ENCODE results near the gene BMP2K.

Gene BMP2K

GRCh38 chr4:78764498-78764961, 11.6 kb upstream of the BMP2K start:
- no peak for DNase-seq (ENCODE audit: low spot score)

- DNase-seq (ENCODE audit: low spot score), result no peak
These were observed 10.6 kb upstream of the BMP2K start for GRCh38 chr4:78765432-78766006.

GRCh38 chr4:78766026-78766425, 10.1 kb upstream of the BMP2K start:
- DNase-seq (ENCODE audit: low spot score), result no peak

- DNase-seq (ENCODE audit: low spot score), result no peak
These were observed 9.5 kb upstream of the BMP2K start for GRCh38 chr4:78766650-78767049.

- no peak for DNase-seq (ENCODE audit: low spot score)
These were observed 8.8 kb upstream of the BMP2K start for GRCh38 chr4:78767350-78767749.

- no peak for DNase-seq (ENCODE audit: low spot score)
These were observed 7.5 kb upstream of the BMP2K start for GRCh38 chr4:78768452-78769180.

GRCh38 chr4:78770091-78770642, 6.0 kb upstream of the BMP2K start:
- DNase-seq (ENCODE audit: low spot score), result no peak

- no peak for DNase-seq (ENCODE audit: low spot score)
These were observed 3.5 kb upstream of the BMP2K start for GRCh38 chr4:78772526-78773091.

- DNase-seq (ENCODE audit: low spot score), result no peak
These were observed 1.7 kb upstream of the BMP2K start for GRCh38 chr4:78774417-78774816.

GRCh38 chr4:78775303-78776078, 659 bp upstream of the BMP2K start:
- DNase-seq (ENCODE audit: low spot score), result peak; percentile 94

- peak; percentile 77 for DNase-seq (ENCODE audit: low spot score)
These were observed 802 bp downstream of the BMP2K start for GRCh38 chr4:78776729-78777575.

- DNase-seq (ENCODE audit: low spot score), result no peak
These were observed 1.4 kb downstream of the BMP2K start for GRCh38 chr4:78777576-78777940.

- DNase-seq (ENCODE audit: low spot score), result no peak
These were observed 2.4 kb downstream of the BMP2K start for GRCh38 chr4:78778530-78778929.

GRCh38 chr4:78779280-78779679, 3.1 kb downstream of the BMP2K start:
- no peak for DNase-seq (ENCODE audit: low spot score)

GRCh38 chr4:78780093-78780492, 3.9 kb downstream of the BMP2K start:
- no peak for DNase-seq (ENCODE audit: low spot score)

GRCh38 chr4:78781139-78781538, 5.0 kb downstream of the BMP2K start:
- no peak for DNase-seq (ENCODE audit: low spot score)

- no peak for DNase-seq (ENCODE audit: low spot score)
These were observed 5.8 kb downstream of the BMP2K start for GRCh38 chr4:78781924-78782323.

GRCh38 chr4:78784236-78784865, 8.2 kb downstream of the BMP2K start:
- no peak for DNase-seq (ENCODE audit: low spot score)

GRCh38 chr4:78787392-78788006, 11.3 kb downstream of the BMP2K start:
- no peak for DNase-seq (ENCODE audit: low spot score)
